Eye (tissue), 1 donor: Measurements from ENCODE around the gene SEC14L2.

Experiments
- DNase-seq: peaks from one replicate; pipeline ENCODE4 v3.0.0-alpha.2; 2015

The SEC14L2 gene

GRCh38 chr22:30396871-30397655 lies at the start of gene SEC14L2:
Gene SEC14L2 (plus strand): TSS chr22:30397018. CDS start chr22:30397117, 99 bp downstream.
- peak; percentile 73 for DNase-seq

- no peak for DNase-seq
These were observed 49.4 kb upstream of the SEC14L2 start for GRCh38 chr22:30347255-30347892.

DNA sequence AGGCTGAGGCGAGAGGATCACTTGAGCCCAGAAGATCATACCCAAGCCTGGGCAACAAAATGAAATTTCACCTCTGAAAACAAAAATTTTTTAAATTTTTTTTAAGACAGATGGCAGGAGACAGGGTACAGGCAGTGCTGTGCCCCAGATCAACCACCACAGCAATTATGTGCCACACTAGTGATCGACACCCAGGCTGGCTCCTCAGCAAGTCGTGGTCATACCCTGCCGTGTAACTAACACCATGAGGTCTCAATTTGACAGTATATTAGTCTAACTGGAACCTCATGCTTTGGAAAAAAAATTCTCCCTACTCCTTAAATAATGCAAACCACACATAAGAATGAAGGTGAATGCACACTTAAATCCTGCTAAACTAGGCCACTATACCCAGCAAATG lies 48.4 kb upstream of the SEC14L2 start:
- no peak for DNase-seq

DNA sequence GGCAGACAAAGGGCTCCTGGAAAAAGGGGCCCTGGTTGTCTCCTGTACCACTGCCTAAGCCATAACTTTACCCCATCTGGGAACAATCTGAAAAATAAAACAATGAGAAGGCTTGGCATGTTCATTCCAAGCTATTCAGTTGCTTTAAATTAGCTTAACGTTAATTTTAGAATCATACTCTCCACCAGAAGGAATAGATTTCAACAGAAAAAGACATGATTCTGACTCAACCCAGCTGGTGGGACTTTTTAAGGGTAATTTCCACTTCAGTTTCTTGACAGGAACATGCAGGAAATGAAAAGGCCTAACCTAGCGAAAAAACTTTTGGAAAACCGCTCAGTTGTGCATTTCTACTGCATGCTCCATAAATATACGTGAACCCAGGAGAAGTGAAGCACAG lies 48.0 kb upstream of the SEC14L2 start:
- DNase-seq, result peak; percentile 53

DNA sequence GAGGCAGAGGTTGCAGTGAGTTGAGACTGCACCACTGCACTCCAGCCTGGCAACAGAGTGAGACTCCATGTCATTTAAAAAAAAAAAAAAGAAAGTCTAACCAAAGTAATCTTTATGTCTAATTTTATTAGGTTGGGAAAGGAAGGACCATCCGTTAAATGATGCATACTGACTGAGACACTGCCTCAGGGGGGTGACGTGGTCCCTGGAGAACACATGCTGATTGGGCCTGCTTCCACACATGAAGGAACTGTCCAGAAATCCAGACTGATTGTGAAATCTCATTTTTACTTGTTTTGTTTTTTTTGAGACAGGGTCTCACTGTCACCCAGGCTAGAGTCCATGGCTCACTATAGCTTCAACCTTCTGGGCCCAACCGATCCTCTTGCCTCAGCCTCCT lies 45.6 kb upstream of the SEC14L2 start:
- no peak for DNase-seq

GRCh38 chr22:30354644-30355043 lies 42.2 kb upstream of the SEC14L2 start:
- no peak for DNase-seq

DNA sequence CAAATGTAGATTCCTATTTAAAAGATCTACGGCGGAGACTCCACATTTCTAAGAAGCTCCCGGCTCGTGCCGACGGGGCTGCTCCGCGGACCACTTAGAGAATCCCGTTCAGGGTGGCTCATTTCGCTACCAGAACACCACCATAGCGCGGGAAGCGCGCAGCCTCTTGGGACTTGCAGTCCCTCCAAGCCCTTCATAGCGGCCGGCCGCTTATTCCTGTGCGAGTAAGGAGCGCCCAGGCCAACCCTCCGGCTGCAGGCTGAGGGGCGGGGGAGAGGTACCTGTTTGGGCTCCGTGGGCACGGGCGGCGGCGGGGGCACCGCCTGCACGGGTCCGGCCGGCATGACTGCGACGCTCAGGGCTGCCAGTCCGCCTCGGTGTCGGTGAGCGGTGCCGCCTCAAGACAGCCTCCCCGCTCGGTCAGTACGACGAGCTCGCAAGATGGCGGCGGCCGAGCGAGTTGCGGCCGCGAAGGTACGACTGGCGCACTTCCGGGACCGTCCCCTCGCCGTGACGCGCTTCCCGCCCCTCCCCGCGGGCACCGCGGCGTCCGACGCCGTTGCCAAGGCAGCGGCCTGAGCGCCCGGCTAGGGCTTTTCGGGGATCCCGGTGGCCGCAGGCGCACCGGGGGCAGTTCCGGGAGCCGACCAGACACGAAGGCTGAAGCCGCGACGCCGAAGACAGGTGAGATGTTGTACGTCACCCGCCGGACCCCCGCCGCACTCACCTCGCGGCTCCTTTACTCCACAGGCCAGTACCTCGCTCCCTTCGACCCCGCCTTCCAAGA lies 40.2 kb upstream of the SEC14L2 start, which contains the start of the genes CCDC157 and SF3A1:
Gene CCDC157, plus strand, starts transcription at position 559 of the 787 bp plus-strand sequence. CDS start 8,994 bp downstream, outside the sequence.
Gene SF3A1, minus strand, starts transcription at position 446 of the 787 bp plus-strand sequence. Its CDS starts 102 bp downstream, at position 344.
- peak; percentile 97 for DNase-seq

DNA sequence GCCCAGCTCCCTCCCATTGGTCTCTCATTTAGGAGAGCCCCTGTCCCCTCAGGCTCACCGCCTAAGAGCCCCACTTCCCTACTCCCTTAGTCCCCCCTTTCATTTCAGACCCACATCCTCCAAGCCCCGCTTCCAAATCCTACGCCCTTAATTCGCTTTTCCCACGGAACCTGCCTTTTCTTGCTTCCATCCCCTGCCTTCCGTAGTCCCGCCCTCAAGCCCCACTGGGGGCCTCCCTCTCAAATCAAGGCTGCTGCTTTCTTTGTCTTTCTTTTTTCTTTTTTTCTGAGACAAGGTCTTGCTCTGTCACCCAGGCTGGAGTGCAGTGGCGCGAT lies 39.6 kb upstream of the SEC14L2 start:
- DNase-seq, result no peak

GRCh38 chr22:30357650-30358215 lies 39.1 kb upstream of the SEC14L2 start:
- no peak for DNase-seq

- no peak for DNase-seq
These were observed 38.3 kb upstream of the SEC14L2 start for GRCh38 chr22:30358541-30358940.

DNA sequence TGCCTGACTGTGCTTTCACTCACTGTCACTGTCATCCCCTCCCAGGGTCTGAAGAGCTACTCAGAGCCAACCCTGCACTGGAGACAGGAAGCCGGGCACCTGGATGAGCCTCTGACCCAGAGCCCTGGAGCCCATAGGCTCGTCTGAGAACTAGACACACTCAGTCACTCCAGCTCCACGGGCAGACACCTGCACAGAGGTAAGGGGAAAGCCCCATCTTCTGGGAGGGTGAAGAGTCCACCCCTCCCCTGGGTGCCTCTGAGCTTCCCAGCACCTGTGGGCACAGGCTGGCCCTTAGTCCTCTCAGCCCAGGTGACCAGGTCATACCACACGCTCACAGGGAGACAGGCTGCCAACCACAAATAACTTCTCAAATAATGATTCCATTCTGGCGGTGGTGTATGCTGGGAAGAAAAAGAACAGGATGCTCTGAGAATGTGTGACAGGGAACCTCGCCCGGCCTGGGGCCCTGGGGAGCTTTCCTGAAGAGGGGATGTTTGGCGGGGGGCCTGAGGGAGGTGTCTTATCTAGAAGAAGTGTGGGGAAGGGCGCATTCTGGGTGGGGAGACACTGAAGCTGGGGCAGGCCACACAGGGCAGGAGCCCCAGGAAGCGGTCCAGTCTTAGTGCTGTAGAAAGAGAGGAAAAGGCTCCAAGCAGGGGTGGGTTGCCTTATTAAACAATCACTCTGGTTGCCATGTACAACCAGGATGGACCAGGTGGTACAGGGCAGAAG lies 34.7 kb upstream of the SEC14L2 start:
- no peak for DNase-seq

DNA sequence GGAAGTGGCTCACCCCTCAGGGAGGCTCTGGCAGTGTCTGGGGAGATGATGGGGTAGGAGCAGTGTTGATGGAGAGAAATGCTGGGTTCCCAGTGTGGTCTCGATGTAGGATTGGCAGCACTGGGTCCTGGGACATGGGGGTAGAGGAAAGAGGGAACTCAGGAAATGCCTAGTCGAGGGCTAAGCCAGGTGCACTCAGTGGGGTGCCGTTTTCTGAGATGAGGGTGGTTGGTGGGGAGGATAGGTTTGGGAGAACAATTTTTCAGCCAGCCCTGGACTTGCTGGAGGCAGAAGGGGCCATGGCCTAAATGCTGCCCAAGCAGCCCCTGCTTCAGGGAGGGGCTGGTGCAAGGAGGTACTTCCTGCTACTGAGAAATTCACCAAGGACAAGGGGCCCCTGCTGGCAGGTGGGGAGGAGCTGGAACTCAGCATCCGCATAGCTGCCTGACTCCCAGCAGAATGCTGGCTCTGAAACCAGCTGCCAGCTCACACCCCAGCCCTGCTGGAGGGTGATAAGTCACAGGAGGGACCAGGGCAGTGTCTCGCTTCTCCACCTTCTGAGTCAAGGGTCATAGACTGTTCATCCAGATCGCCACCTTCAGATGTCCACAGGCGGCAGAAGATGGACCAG lies 34.1 kb upstream of the SEC14L2 start:
- no peak for DNase-seq

GRCh38 chr22:30365891-30366290 lies 30.9 kb upstream of the SEC14L2 start:
- no peak for DNase-seq

GRCh38 chr22:30368420-30368819 lies 28.4 kb upstream of the SEC14L2 start:
- no peak for DNase-seq

DNA sequence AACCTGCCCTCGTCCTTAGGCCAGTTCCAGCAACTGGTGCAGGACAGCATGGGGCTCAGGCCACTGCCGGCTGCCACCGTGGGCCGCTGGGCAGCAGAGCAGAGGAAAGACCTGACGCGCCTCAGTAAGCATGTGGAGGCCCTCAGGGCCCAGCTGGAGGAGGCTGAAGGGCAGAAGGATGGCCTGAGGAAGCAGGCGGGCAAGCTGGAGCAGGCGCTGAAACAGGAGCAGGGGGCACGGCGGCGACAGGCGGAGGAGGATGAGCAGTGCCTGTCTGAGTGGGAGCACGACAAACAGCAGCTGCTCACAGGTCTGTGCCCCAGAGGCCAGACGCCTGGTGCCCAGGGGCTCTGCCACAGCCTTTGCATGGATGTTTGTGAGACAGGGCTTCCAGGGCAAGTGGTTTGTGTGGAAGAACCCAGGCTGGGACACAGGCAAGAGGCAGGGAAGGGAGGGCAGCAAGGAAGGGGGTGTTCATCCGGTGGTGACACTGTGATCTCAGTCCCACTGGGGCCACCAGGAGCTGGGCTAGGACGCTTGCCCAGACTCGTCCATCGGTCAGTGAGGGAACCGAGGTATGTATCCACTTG lies 26.1 kb upstream of the SEC14L2 start:
- DNase-seq, result peak; percentile 60

- no peak for DNase-seq
These were observed 25.5 kb upstream of the SEC14L2 start for GRCh38 chr22:30371321-30371720.

DNA sequence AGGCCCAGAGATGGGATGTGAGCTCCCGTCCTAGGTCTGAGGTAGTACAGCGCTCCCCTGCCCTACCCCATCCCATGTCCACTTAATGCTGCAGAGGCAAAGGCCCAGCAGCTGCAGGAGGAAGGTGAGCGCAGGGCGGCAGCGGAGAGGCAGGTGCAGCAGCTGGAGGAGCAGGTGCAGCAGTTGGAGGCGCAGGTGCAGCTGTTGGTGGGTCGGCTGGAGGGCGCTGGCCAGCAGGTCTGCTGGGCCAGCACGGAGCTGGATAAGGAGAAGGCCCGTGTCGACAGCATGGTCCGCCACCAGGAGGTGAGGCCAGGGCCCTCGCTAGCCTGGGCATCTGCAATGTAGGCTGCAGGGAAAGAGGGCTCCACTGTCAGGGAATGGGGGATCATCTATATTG lies 24.8 kb upstream of the SEC14L2 start:
- no peak for DNase-seq

DNA sequence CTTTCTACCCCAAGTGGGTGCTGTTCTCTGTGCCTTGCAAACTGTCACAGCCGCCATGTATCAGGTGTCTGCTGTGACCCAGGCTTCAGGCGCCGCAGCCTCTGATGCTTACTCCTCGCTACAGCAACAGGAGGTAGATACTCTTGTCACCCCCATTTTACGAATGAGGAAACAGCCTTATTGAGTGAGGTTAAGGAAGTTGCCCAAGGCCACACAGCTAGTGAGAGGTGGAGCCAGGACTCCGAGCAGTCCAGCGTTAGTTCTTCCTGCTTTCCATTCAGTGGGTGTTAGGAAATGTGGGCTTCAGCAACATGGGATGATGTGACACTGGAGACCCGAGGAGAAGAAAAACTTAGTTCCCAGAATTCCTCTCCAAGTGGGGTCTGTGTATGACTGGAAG lies 23.9 kb upstream of the SEC14L2 start:
- no peak for DNase-seq

DNA sequence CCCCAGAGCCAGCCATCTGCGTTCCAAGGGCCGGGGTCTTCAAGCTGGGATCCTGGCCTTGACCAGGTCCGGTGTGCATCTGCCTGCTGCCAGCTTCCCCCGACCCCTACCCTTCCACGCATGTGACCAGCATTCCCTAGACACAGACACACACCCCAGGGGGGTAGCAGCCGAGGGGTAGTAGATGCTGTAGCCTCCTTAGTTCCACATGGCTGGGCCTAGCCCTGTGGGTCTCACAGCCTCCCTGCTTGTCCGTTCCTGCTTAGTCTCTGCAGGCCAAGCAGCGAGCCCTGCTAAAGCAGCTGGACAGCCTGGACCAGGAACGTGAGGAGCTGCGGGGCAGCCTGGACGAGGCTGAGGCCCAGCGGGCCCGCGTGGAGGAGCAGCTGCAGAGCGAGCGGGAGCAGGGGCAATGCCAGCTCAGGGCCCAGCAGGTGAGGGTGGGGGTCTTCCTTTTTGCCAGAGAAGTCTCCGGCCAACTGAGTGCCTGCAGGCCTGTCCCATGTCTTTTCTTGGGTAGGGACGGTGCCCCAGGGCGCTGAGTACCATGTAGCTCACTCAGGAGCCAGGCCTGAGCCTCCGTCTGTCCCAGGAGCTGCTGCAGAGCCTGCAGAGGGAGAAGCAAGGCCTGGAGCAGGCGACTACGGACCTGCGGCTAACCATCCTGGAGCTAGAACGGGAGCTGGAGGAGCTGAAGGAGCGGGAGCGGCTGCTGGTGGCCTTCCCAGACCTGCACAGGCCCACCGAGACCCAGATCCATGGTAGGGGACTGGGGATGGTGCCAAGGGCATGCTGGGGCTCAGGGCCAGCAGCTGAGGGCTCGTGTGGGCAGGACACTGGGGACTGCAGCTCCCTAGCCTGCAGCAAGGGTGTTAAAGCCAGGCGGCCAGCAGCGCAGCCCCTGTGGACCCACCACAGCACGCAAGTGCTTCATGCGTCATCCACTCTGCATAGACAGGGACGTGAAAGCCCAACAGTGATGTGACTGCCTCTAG lies 23.2 kb upstream of the SEC14L2 start:
- peak; percentile 67 for DNase-seq

GRCh38 chr22:30375312-30375849 lies 21.4 kb upstream of the SEC14L2 start:
- no peak for DNase-seq
